AG10803 (cell line): ENCODE data around the gene KIT.

ENCODE experiments used
- DNase-seq: peaks from one replicate; pipeline ENCODE4 v3.0.0; 2010; ENCODE audit warnings: low read depth
- H3K4me3 ChIP-seq: 2 replicates; pipeline ENCODE4 v1.5.1; 2011; ENCODE audit warnings: mild to moderate bottlenecking, low read length, control low read depth
- TF ChIP-seq, protein P1 (sequence below): conservative IDR thresholded peaks from 2 replicates; pipeline ENCODE4 v1.5.1; 2011; ENCODE audit warnings: mild to moderate bottlenecking, low read length, control low read depth, inconsistent platforms

Gene KIT

DNA sequence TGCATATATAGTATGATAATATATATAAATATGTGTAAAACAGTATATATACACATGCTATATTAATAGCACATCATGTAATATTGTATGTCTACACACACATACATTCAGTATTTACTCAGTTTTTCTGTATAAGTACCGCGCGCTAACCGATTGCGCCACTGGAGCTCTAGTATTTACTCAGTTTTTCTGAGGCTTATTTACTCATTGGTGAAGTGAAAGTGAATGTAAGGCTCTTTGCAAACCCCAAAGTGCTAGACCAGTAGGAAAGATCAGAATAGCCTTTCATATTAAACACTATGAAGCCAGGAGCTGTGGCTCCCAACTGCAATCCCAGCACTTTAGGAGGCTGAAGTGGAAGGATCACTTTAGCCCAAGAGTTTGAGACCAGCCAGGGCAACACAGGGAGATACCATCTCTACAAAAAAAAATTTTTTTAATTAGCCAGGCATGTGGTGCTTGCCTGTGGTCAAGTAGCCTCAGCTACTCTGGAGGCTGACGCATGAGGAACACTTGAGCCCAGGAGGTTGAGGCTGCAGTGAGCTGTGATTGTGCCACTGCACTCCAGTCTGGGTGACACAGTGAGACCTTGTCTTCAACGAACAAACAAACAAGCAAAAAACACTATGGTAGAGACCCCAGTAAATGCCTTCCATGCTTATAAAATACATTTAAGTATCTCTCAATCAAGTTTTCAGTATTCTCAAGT is 125.8 kb downstream of the KIT start:
- H3K4me3 ChIP-seq = no peak overlapping the region; the same call in 1 of the 2 replicates
- peak; percentile 80 for DNase-seq
- TF ChIP-seq, protein P1, sequence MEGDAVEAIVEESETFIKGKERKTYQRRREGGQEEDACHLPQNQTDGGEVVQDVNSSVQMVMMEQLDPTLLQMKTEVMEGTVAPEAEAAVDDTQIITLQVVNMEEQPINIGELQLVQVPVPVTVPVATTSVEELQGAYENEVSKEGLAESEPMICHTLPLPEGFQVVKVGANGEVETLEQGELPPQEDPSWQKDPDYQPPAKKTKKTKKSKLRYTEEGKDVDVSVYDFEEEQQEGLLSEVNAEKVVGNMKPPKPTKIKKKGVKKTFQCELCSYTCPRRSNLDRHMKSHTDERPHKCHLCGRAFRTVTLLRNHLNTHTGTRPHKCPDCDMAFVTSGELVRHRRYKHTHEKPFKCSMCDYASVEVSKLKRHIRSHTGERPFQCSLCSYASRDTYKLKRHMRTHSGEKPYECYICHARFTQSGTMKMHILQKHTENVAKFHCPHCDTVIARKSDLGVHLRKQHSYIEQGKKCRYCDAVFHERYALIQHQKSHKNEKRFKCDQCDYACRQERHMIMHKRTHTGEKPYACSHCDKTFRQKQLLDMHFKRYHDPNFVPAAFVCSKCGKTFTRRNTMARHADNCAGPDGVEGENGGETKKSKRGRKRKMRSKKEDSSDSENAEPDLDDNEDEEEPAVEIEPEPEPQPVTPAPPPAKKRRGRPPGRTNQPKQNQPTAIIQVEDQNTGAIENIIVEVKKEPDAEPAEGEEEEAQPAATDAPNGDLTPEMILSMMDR = no peak

DNA sequence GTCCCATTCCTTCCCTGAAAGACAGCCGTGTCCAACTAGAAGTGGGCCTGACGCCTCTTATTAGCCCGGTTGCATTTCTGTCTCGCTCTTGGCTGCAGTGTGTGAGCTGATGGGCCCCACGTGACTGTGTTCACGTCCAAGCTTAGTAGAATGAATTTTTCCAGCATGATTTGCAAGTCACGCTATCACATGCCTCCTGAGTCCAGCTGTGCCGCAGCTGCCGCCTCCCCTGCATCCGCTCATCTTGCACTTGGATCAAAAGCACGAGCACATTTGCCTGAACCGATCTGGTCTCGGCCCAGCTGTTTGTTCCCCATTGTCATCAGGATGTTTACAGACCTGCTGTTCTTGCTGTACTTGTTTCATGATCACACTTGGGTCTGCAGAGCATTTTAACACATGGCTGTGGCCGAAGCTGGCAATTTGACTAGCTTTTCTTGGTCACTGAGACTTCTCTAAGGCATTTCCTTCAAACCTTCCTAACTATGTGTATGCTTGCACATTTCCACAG is 126.5 kb downstream of the KIT start:
- TF ChIP-seq, protein P1 = no peak
- no peak overlapping the region for H3K4me3 ChIP-seq
- peak; percentile 100 for DNase-seq
